PFSK-1 (cell line): ENCODE data around the gene MARCHF9.
A peak's percentile ranks its signal among the peaks of the same experiment; 100 is the strongest.

Experiments
- FOXP2 ChIP-seq: optimal IDR thresholded peaks from 2 replicates; pipeline ENCODE3; 2011; ENCODE audit warnings: borderline replicate concordance, control low read depth, inconsistent platforms; ENCODE audit not compliant: insufficient read depth; ENCODE audit errors: extremely low read length, extremely low read depth
- POLR2AphosphoS5 ChIP-seq: IDR thresholded peaks from 2 replicates; pipeline ENCODE4 v1.6.1; 2012; ENCODE audit warnings: low read depth, mild to moderate bottlenecking, control low read depth, low read length, moderate library complexity
- REST ChIP-seq, 2 experiments: IDR thresholded peaks; 2 replicates each; pipeline versions ENCODE4 v1.6.1 to v1.8.0; 2011 to 2012; ENCODE audit warnings: low read depth in 2 of 2, low read length in 2 of 2, control low read depth in 1 of 2, inconsistent platforms in 1 of 2, mild to moderate bottlenecking in 1 of 2, moderate library complexity in 1 of 2; ENCODE audit not compliant: insufficient read depth in 1 of 2
- SIN3A ChIP-seq: IDR thresholded peaks from 2 replicates; pipeline ENCODE4 v1.6.1; 2012; ENCODE audit warnings: mild to moderate bottlenecking, low read length, moderate library complexity, borderline replicate concordance; ENCODE audit not compliant: insufficient read depth
- TAF1 ChIP-seq: IDR thresholded peaks from 2 replicates; pipeline ENCODE4 v1.6.1; 2012; ENCODE audit warnings: low read length, control low read depth, borderline replicate concordance; ENCODE audit not compliant: insufficient read depth

DNA sequence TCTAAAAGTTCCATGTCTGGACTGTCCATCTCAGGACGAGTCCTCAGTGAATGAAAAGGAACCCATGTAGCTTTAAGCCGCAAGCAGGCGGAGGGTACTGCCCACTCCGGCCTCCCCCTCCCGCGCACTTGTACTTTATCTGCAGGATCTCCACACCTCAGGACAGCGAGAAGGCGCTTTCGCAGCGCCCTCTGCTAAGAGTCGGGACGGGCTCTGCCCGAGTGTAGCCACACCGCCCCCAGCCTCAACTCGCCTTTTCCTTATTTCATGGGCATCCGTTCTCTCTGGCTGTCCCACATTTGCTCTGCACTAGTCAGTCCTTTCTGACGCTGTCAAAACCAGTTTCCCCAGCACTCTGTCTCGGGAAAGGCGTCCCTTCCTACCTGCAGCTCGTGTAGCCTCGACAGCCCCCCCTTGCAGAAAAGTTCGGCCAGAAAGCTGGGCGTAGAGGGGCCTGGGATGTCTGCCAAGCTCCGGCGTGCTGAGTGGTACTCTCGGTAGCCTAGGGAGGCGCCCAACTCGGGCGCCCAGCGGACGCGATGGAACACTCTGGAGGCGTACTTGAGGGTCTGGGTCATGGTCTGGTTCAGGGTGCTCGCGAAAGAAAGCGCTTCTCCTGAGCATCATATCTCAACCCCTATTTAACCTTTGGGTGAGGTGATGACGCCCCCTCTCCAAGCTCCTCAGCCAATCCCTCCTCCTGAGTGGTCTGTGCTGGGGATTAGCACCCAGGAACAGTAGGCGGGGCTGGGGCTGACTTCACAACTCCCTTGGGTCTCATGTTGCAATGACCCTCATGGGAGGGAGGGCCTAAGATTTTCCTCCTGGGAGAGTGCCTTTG, 11.8 kb downstream of the MARCHF9 start, which contains the start of gene CYP27B1:
- no peak for TF ChIP-seq SIN3A
- TF ChIP-seq REST (IDR thresholded peaks at IDR 0.05; ENCODE audit: insufficient read depth in 1 of 2, low read depth in 2 of 2, low read length in 2 of 2): no peak
- TF ChIP-seq TAF1: no peak
- TF ChIP-seq POLR2AphosphoS5: 0 out of 2 replicates have a peak, but pooled peaks have one; percentile 15
- TF ChIP-seq FOXP2: no peak
